Activated gamma-delta T cell (primary cell): Measurements from ENCODE around the gene SEC31B.
A peak's percentile ranks its signal among the peaks of the same experiment; 100 is the strongest.

Experiments used
- DNase-seq: peaks from one replicate; lab custom pipeline; 2025; lab: John Stamatoyannopoulos, UW

Gene SEC31B

DNA sequence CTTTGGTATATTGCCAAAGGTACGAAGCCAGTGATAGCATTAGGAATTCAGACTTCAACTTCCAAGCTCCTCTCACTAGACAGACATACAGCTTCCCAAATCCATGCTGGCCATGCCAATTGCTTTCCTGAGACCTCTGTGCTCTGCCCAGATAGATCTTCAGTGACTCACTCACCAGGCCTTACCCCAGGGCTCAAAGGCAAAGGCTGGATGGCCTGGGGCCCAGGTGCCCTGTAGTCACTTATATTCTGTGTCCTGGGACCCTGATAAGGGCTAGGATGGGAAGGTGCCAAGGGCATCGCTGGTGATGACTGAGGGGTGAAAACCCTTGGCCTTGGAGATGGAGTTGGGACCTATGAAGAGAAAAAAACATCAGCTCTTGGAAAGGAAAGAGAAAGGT lies 29.1 kb downstream of the SEC31B start:
- no peak for DNase-seq

GRCh38 chr10:100489396-100489795 lies 30.3 kb downstream of the SEC31B start:
- no peak for DNase-seq

GRCh38 chr10:100487529-100487928 lies 32.1 kb downstream of the SEC31B start:
- DNase-seq: no peak

GRCh38 chr10:100485801-100486495 lies 33.7 kb downstream of the SEC31B start:
- no peak for DNase-seq

- DNase-seq: no peak
Observed at GRCh38 chr10:100485366-100485765, 34.3 kb downstream of the SEC31B start.

- DNase-seq: no peak
Observed at GRCh38 chr10:100483876-100484666, 35.6 kb downstream of the SEC31B start.

- no peak for DNase-seq
Observed at GRCh38 chr10:100482834-100483185, 36.9 kb downstream of the SEC31B start.

- DNase-seq: peak; percentile 39
Observed at GRCh38 chr10:100482181-100482833, 37.4 kb downstream of the SEC31B start.

DNA sequence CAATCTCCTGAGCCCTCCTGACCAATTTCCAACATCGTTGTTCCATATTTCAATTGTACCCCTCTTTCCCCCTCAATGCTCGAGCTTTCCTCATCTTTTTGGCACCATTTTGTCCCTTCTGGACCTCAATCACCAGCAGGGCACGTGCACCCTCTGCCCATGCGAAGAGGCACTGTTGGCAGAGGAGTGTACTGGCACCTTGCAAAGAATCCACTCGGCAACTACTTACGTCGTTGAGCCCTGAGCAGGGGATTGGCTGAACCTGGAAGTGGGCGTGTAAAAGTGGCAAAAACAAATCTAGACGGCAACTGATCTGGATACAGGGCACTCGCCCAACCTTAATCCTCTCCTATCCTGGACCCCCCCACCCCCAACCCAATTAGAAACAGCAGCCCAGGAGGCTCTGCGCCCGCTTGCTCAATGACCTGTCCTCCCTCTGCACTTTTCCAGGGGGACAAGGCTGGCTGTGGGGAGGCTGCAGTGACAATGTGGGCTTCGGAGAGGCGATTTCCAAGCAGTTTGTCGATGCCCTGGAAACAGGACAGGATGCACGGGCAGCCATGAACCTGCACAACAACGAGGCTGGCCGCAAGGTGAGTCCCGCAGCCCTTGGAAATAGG lies 38.1 kb downstream of the SEC31B start:
- no peak for DNase-seq

GRCh38 chr10:100480002-100480401 lies 39.7 kb downstream of the SEC31B start:
- no peak for DNase-seq

- DNase-seq: no peak
Observed at GRCh38 chr10:100479037-100479436, 40.6 kb downstream of the SEC31B start.

DNA sequence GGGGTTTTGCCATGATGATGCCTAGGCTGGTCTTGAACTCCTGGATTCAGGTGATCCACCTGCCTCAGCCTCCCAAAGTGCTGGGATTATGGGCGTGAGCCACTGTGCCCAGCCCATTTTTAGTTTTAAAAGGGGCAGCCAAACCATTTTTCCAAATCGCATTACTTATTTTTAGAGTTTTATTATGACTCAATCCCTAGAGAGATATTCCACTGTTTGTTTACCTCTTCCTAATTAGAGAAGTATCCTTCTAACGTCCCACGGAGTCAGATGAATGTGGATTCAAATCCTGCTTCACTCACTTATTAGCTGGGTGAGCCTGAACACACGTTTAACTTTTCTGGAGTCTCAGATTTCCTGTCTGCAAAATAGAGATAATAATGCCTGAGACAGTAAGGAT lies 41.7 kb downstream of the SEC31B start:
- no peak for DNase-seq

DNA sequence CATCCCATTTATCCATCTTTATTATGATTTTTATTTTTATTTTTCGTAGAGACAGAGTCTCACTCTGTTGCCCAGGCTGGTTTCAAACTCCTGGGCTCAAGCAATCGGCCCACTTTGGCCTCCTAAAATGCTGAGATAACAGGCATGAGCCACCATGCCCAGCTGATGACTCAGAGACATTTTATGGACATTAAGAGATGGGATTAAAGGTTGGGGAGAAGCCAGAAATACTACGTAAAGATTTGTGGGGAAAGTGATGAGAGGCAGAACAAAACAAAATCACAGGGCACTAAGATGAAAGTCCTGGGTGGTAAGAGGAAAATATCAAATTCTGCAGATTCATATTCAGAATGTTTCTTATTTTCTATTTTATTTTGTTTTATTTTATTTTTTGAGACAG lies 49.3 kb downstream of the SEC31B start:
- DNase-seq: no peak

DNA sequence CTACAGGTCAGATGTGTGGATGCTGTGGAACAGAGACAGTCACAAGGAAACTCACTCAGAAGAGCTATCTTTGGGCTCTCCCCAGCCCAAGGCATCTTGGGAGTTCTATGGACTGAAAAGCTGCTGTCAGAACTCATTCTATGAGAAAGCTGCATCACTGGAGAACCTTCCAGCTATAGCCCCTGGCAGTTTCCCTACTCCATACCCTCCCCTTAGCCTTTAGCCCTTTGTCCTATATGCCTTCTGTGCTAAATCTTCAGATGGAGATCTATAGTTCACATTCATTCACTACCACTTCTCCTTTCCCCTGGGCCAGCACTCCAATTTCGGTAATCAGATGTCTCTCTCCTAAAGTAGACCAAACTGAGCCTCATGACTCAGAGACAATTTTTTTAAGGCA lies 49.9 kb downstream of the SEC31B start:
- no peak for DNase-seq

GRCh38 chr10:100468978-100469377 lies 50.7 kb downstream of the SEC31B start:
- DNase-seq: no peak

DNA sequence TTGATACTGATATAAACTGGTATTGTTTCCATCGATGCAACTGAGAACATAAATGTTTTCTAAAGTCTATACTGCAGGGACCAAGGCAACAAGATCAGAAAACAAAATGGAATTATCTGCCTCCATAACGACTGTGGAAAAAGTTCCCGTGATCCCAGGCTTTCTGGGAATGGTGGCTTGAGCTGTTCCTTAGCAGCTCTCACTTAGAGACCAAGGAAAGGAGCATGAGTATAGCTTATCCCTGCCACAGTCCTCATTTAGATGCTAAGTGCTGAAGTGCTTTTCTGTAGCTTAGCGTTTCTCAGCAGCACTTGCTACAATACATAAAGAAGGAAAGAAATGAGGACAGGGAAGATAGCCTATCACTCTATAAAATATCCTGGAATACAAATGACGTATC lies 51.3 kb downstream of the SEC31B start:
- no peak for DNase-seq

- DNase-seq: no peak
Observed at GRCh38 chr10:100462709-100463108, 57.0 kb downstream of the SEC31B start, which contains the start of gene WNT8B. TSS of gene WNT8B (plus strand) at chr10:100463009. CDS start at chr10:100463169, 160 bp downstream.

DNA sequence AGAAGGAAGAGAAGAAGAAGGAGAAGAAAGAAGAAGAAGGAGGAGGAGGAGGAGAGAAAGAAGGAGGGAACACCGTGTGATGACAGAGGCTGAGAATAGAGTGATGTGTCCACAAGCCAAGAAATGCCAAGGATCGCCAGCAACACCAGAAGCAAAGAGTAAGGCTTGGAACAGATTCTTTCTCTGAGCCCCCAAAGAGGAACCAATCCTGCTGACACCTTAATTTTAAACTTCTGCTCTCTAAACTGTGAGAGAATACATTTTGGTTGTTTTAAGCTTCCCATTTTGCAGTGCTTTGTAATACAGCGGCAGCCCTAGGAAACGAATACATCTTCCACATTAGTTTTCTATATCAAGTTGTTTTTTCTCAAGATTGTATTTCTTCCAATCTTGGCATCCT lies 70.7 kb downstream of the SEC31B start:
- no peak for DNase-seq

GRCh38 chr10:100447663-100448062 lies 72.0 kb downstream of the SEC31B start:
- DNase-seq: no peak

GRCh38 chr10:100446130-100446761 lies 73.4 kb downstream of the SEC31B start:
- DNase-seq: no peak

DNA sequence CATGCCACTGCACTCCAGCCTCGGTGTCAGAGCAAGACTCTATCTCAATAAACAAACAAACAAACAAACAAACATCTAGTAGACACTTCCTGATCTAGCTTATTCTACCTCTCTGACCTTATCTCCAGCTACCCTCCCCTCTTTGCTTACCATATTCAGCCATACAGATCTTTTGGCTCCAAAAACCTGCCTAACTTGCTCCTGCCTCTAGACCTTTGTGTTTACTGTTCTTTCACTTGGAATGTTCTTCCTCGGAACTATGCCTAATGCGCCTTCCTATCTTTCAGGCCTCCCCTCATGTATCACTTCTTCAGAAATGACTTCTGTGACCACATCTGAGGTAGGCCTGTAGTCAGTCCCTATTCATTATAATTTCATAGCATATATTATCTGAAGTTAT lies 77.1 kb downstream of the SEC31B start:
- DNase-seq: no peak
